GM21723 (cell line): Measurements from ENCODE around the gene EIF3D.
A peak's percentile ranks its signal among the peaks of the same experiment; 100 is the strongest.

Experiments used
- ATAC-seq: cut with Tn5 transposase; IDR thresholded peaks from one replicate; pipeline ENCODE4 v1.9.1; 2021; ENCODE audit warnings: mild to moderate bottlenecking, moderate library complexity; ENCODE audit not compliant: unreplicated experiment

EIF3D gene

GRCh38 chr22:36510384-36510783, 18.6 kb downstream of the EIF3D start:
- ATAC-seq: no peak

GRCh38 chr22:36507518-36508010, 21.4 kb downstream of the EIF3D start:
- no peak for ATAC-seq

GRCh38 chr22:36506637-36507517, 22.1 kb downstream of the EIF3D start, which contains the start of gene FOXRED2:
TSS of gene FOXRED2 (minus strand) at chr22:36507040. CDS start at chr22:36506422, 618 bp downstream.
- peak; percentile 73 for ATAC-seq

GRCh38 chr22:36505998-36506635, 22.8 kb downstream of the EIF3D start:
- no peak for ATAC-seq

GRCh38 chr22:36497910-36498665, 30.9 kb downstream of the EIF3D start:
- no peak for ATAC-seq

GRCh38 chr22:36493690-36494110, 35.3 kb downstream of the EIF3D start:
- ATAC-seq: peak; percentile 77

- no peak for ATAC-seq
These were observed 36.9 kb downstream of the EIF3D start for GRCh38 chr22:36492109-36492508.

GRCh38 chr22:36491155-36491554, 37.8 kb downstream of the EIF3D start:
- no peak for ATAC-seq

GRCh38 chr22:36486619-36487384, 42.2 kb downstream of the EIF3D start:
- no peak for ATAC-seq

GRCh38 chr22:36481393-36482168, 47.4 kb downstream of the EIF3D start, which contains the start of gene TXN2:
TSS of gene TXN2 (minus strand) at chr22:36481640. CDS start at chr22:36480837, 803 bp downstream.
- ATAC-seq: peak; percentile 81

GRCh38 chr22:36480941-36481392, 48.0 kb downstream of the EIF3D start:
- ATAC-seq: no peak

GRCh38 chr22:36478966-36479365, 50.0 kb downstream of the EIF3D start:
- ATAC-seq: no peak

- no peak for ATAC-seq
These were observed 53.6 kb downstream of the EIF3D start for GRCh38 chr22:36475341-36475740.

- no peak for ATAC-seq
These were observed 56.3 kb downstream of the EIF3D start for GRCh38 chr22:36472689-36473088.

- no peak for ATAC-seq
These were observed 57.6 kb downstream of the EIF3D start for GRCh38 chr22:36471341-36471821.

- no peak for ATAC-seq
These were observed 58.0 kb downstream of the EIF3D start for GRCh38 chr22:36470994-36471331.

GRCh38 chr22:36470162-36470993, 58.6 kb downstream of the EIF3D start:
- ATAC-seq: peak; percentile 51

GRCh38 chr22:36469094-36469710, 59.8 kb downstream of the EIF3D start:
- ATAC-seq: no peak
